A673 (cell line): ENCODE data around the gene ABCB6. TPM values are rescaled to one million over a fixed set of nuclear protein-coding genes. Genes with fewer than 3 reads are reported as not detected.

Experiments
- BruUV-seq: library from RNA; stranded (reverse); fragments of 400-500 nt; replicated peaks from 2 replicates; lab custom pipeline; 2021; lab: Mats Ljungman, UMichigan
- CTCF ChIA-PET: fragments of 300-600 bp; sonication (Branson Sonifier 250); formaldehyde crosslinking; loops from one replicate; lab custom pipeline; 2022; ENCODE audit warnings: antibody characterized with exemption; lab: Charles Lee
- POLR2A ChIA-PET: fragments of 300-600 bp; sonication (Branson Sonifier 250); formaldehyde crosslinking; loops from one replicate; lab custom pipeline; 2022; ENCODE audit warnings: antibody characterized with exemption; ENCODE audit not compliant: low non-redundant PET; lab: Charles Lee
- DNase-seq: peaks from one replicate; pipeline ENCODE4 v3.0.0-alpha.2; 2015; ENCODE audit warnings: low spot score
- H3K27ac ChIP-seq: fragments of 200-600 bp; sonication (generic); 2 replicates; pipeline ENCODE4 v1.5.1; 2016; ENCODE audit warnings: mixed run types, low read depth, mild to moderate bottlenecking, mixed read lengths, antibody characterized with exemption, low read length; ENCODE audit not compliant: poor library complexity, severe bottlenecking
- H3K27me3 ChIP-seq: fragments of 200-600 bp; sonication (generic); replicated peaks from 2 replicates; pipeline ENCODE4 v1.6.1; 2017; ENCODE audit warnings: mixed run types, low read depth, mild to moderate bottlenecking, mixed read lengths, antibody characterized with exemption, low read length; ENCODE audit not compliant: insufficient read depth, poor library complexity
- H3K36me3 ChIP-seq: fragments of 200-600 bp; sonication (generic); 2 replicates; pipeline ENCODE4 v1.6.1; 2016; ENCODE audit warnings: mixed run types, mild to moderate bottlenecking, mixed read lengths, antibody characterized with exemption, low read length; ENCODE audit not compliant: insufficient read depth, poor library complexity, severe bottlenecking
- H3K4me1 ChIP-seq: fragments of 200-600 bp; sonication (generic); 2 replicates; pipeline ENCODE4 v1.6.1; 2017; ENCODE audit warnings: mixed run types, mild to moderate bottlenecking, mixed read lengths, antibody characterized with exemption, low read length; ENCODE audit not compliant: insufficient read depth, poor library complexity, severe bottlenecking
- H3K4me3 ChIP-seq: fragments of 200-600 bp; sonication (generic); 2 replicates; pipeline ENCODE4 v1.5.1; 2016; ENCODE audit warnings: low read depth, mixed run types, mild to moderate bottlenecking, mixed read lengths, low read length; ENCODE audit not compliant: poor library complexity, severe bottlenecking
- H3K9me3 ChIP-seq: fragments of 200-600 bp; sonication (generic); 2 replicates; pipeline ENCODE4 v1.6.1; 2016; ENCODE audit warnings: mixed run types, low read depth, mild to moderate bottlenecking, mixed read lengths, antibody characterized with exemption, low read length; ENCODE audit not compliant: poor library complexity, severe bottlenecking
- CTCF ChIP-seq: fragments of 300-800, 200-600 bp; sonication (generic); conservative IDR thresholded peaks from 2 replicates; pipeline ENCODE4 v1.5.1; 2017; ENCODE audit warnings: low read depth, mild to moderate bottlenecking, antibody characterized with exemption, low read length, moderate library complexity, mixed read lengths
- EZH2 ChIP-seq: fragments of 200-600 bp; sonication (generic); IDR thresholded peaks from 2 replicates; pipeline ENCODE4 v1.6.1; 2017; ENCODE audit warnings: borderline replicate concordance, low read depth, mild to moderate bottlenecking, mixed read lengths, antibody characterized with exemption, low read length; ENCODE audit not compliant: poor library complexity, severe bottlenecking
- intact Hi-C: fragments of 100-400 bp; cut with micrococcal nuclease; formaldehyde crosslinking; loops from one replicate; pipeline ENCODE4 v1.10.0; 2022; ENCODE audit not compliant: unreplicated experiment
- total RNA-seq: library from RNA; stranded (reverse); gene quantifications from 2 replicates; pipeline ENCODE4 v1.2.3, GENCODE V29; 2021

The ABCB6 gene
- total RNA-seq, 1 experiment from 2014 or later, result 101 TPM

- no peak for TF ChIP-seq CTCF
- Histone ChIP-seq H3K9me3 (no peaks in the 10 kb centered on the region), H3K27me3 (no peaks in the 10 kb centered on the region), H3K36me3 (no peaks in the 10 kb centered on the region), H3K4me3 (no peak overlapping the region), H3K27ac (no peak overlapping the region), H3K4me1 (no peaks in the 10 kb centered on the region)
- intact Hi-C loops, result no loop called here
- ChIA-PET POLR2A (no interaction called here), CTCF (interaction anchor here (1.0 kb wide), 1 partner anchor 61 kb away, joined by 3 read pairs; no protein-coding TSS in a partner anchor)
- BruUV-seq, result no TSS peak
- no peak for DNase-seq
These were observed 53.5 kb downstream of the ABCB6 start for GRCh38 chr2:219165058-219165911.

GRCh38 chr2:219163156-219163555, 55.6 kb downstream of the ABCB6 start:
- no peaks in the 10 kb centered on the region for H3K36me3 ChIP-seq
- no peak overlapping the region for H3K27ac ChIP-seq
- ChIA-PET POLR2A (no interaction called here), CTCF (no interaction called here)
- H3K4me3 ChIP-seq, result no peak overlapping the region
- H3K27me3 ChIP-seq, result no peaks in the 10 kb centered on the region
- TF ChIP-seq EZH2 (no peak), CTCF (no peak)
- no peak for DNase-seq
- intact Hi-C loops, result loop anchor here (5.0 kb wide), 2 partner anchors 114 to 189 kb away; partner anchors contain the start of gene DNAJB2
- no peaks in the 10 kb centered on the region for H3K9me3 ChIP-seq
- H3K4me1 ChIP-seq, result peaks cover 4% of the 10 kb centered on the region
- BruUV-seq, result no TSS peak

- no TSS peak for BruUV-seq
- ChIA-PET CTCF (no interaction called here), POLR2A (no interaction called here)
These were observed 57.7 kb downstream of the ABCB6 start for GRCh38 chr2:219161097-219161496.

More at GRCh38 chr2:219161097-219161496, 57.7 kb downstream of the ABCB6 start:
- Histone ChIP-seq H3K4me1 (peaks cover 4% of the 10 kb centered on the region), H3K9me3 (no peaks in the 10 kb centered on the region), H3K36me3 (no peaks in the 10 kb centered on the region), H3K27me3 (no peaks in the 10 kb centered on the region), H3K27ac (no peak overlapping the region), H3K4me3 (peak overlapping the region; percentile 68)
- intact Hi-C loops, result loop anchor here (5.0 kb wide), 2 partner anchors 116 to 191 kb away; partner anchors contain the start of gene DNAJB2
- no peak for TF ChIP-seq EZH2
- no peak for TF ChIP-seq CTCF
- DNase-seq, result no peak
